K562 (cell line): Measurements from ENCODE around the gene KLC1. TPM values are rescaled to one million over a fixed set of nuclear protein-coding genes. Genes with fewer than 3 reads are reported as not detected.

ENCODE experiments used
- ELF4 ChIP-seq: fragments of 450-650 bp; formaldehyde crosslinking; IDR thresholded peaks from 2 replicates; pipeline ENCODE4 v1.4.0; 2022; ENCODE audit warnings: missing genetic modification characterization
- ESRRB ChIP-seq: fragments of 250-450 bp; sonication (Bioruptor Pico); IDR thresholded peaks from 2 replicates; pipeline ENCODE4 v1.5.0; 2020; ENCODE audit warnings: mild to moderate bottlenecking, moderate library complexity, borderline replicate concordance
- FOXK2 ChIP-seq, 2 experiments: fragments of 450-650 bp; IDR thresholded peaks in 1 of 2; conservative IDR thresholded peaks in 1 of 2; 2 replicates each; pipeline ENCODE4 v1.6.1; 2016; ENCODE audit warnings: low read depth in 2 of 2, mild to moderate bottlenecking in 1 of 2
- HNRNPH1 ChIP-seq: fragments of 200-400 bp; formaldehyde crosslinking; optimal IDR thresholded peaks from 2 replicates; pipeline ENCODE3; 2017; ENCODE audit warnings: low read depth, mild to moderate bottlenecking, low read length, moderate library complexity
- NFE2 ChIP-seq: IDR thresholded peaks from 2 replicates; pipeline ENCODE4 v1.6.1; 2014; ENCODE audit warnings: antibody characterized with exemption, low read depth
- PCBP1 ChIP-seq: fragments of 200-400 bp; formaldehyde crosslinking; IDR thresholded peaks from 2 replicates; pipeline ENCODE4 v1.6.1; 2018; ENCODE audit warnings: mild to moderate bottlenecking, low read depth, low read length; ENCODE audit not compliant: poor library complexity, severe bottlenecking
- RFX7 ChIP-seq: fragments of 250-450 bp; sonication (Bioruptor Pico); IDR thresholded peaks from 2 replicates; pipeline ENCODE4 v1.5.1; 2021; ENCODE audit warnings: mild to moderate bottlenecking
- TBP ChIP-seq: optimal IDR thresholded peaks from 2 replicates; pipeline ENCODE3; 2011; ENCODE audit warnings: low read depth, low read length, improper control_type of control experiment
- U2AF1 ChIP-seq: fragments of 200-400 bp; formaldehyde crosslinking; optimal IDR thresholded peaks from 2 replicates; pipeline ENCODE3; 2017; ENCODE audit warnings: mild to moderate bottlenecking, low read depth, low read length, moderate library complexity
- ZBTB8A ChIP-seq: fragments of 450-650 bp; IDR thresholded peaks from 2 replicates; pipeline ENCODE4 v1.6.1; 2018; ENCODE audit warnings: mild to moderate bottlenecking, moderate library complexity; ENCODE audit not compliant: partially characterized antibody
- ZNF253 ChIP-seq: fragments of 250-450 bp; sonication (Bioruptor Pico); conservative IDR thresholded peaks from 2 replicates; pipeline ENCODE4 v1.6.1; 2021; ENCODE audit warnings: mild to moderate bottlenecking
- ZNF41 ChIP-seq: fragments of 250-450 bp; sonication (Bioruptor Pico); conservative IDR thresholded peaks from 2 replicates; pipeline ENCODE4 v1.4.0; 2020; ENCODE audit warnings: mild to moderate bottlenecking
- polyA plus RNA-seq, 8 experiments: library from polyadenylated mRNA; depleted of rRNA in 4 of 8; stranded (reverse) in 5 of 8; unstranded in 3 of 8; fragments of >200 nt; fragmentation: Nextera tagmentation in 2 of 8; fragmentation: Illumina TruSeq in 1 of 8; extraction: Ambion mirVana in 2 of 8; extraction: Trizol in 1 of 8; gene quantifications; 2 replicates each; pipeline versions ENCODE4 v1.2.1 to v1.2.3, GENCODE V29; 2011 to 2014; ENCODE audit warnings: inconsistent platforms in 1 of 8, missing spikeins in 1 of 8
- total RNA-seq, 7 experiments: library from RNA; depleted of rRNA in 6 of 7; stranded (reverse); fragments of >200 nt in 6 of 7; fragmentation: Illumina TruSeq in 2 of 7; extraction: Trizol in 2 of 7; gene quantifications; 2 replicates each; pipeline versions ENCODE4 v1.2.1 to v1.2.3, GENCODE V29; 2011 to 2021; ENCODE audit warnings: low replicate concordance in 1 of 7
- TF ChIP-seq, protein P1 (sequence below): sonication (generic); formaldehyde crosslinking; IDR thresholded peaks from 2 replicates; pipeline ENCODE4 v1.8.1; 2022; ENCODE audit warnings: missing genetic modification reagents
- TF ChIP-seq, protein P2 (sequence below): sonication (generic); formaldehyde crosslinking; IDR thresholded peaks from 2 replicates; pipeline ENCODE4 v1.8.0; 2023; ENCODE audit warnings: mild to moderate bottlenecking, missing genetic modification reagents
- TF ChIP-seq, protein P3 (sequence below): sonication (generic); formaldehyde crosslinking; IDR thresholded peaks from 2 replicates; pipeline ENCODE4 v1.8.1; 2023; ENCODE audit warnings: mild to moderate bottlenecking, missing genetic modification reagents
- TF ChIP-seq, protein P4 (sequence below): sonication (generic); formaldehyde crosslinking; IDR thresholded peaks from 2 replicates; pipeline ENCODE4 v1.8.1; 2023; ENCODE audit warnings: mild to moderate bottlenecking, missing genetic modification reagents
- TF ChIP-seq, protein P5 (sequence below): fragments of 250-450 bp; sonication (Bioruptor Pico); IDR thresholded peaks from 2 replicates; pipeline ENCODE4 v1.8.0; 2022; ENCODE audit warnings: inconsistent platforms, mild to moderate bottlenecking, moderate library complexity, borderline replicate concordance

The KLC1 gene
- total and polyA plus RNA-seq, 9 of the 15 experiments (the other 6 are each of a cell fraction or from before 2014, with no cell fraction given): 4.9 to 134 (median 54.8) TPM

DNA sequence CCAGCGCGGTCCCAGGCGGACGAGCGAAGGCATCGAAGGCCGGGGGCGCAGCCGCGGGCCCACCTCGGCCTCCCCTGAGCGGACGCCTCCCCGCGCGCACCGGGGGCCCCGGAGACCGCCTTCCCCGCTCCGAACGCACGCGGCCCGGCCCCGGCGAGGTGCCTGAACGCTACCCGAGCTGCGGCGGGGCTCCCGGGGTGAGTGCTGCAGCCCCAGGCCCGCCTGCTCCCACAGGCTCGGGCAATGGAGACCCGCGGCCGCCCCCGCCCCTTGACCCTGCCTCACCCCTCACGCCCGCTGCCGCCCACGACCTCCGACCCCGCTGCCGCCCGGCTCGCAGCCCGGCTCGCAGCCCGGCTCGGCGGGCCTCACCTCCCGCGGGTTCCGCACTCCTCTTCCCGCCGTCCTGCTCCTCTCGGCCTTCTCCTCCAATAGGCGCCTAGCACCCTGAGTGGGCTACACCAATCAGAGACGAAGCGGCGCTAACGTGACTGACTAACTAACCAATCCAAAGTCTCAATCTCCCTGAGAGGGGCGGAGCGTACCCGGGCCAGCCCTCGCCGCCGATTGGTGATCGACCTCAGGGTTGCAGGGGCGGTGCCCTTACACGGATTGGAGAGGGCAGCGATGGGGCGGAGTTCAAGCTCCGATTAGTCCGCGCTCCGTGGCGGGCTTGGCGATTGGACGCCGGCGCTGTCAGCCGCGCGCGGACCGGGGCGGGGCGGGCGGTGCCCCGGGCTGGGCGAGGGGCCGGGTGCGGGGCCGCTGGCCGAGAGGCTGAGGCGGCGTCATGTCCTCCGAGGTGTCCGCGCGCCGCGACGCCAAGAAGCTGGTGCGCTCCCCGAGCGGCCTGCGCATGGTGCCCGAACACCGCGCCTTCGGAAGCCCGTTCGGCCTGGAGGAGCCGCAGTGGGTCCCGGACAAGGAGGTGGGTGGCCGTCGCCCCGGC is 86.3 kb downstream of the KLC1 start, which contains the start of the genes XRCC3 and ZFYVE21 (continued):
- TF ChIP-seq, protein P1, sequence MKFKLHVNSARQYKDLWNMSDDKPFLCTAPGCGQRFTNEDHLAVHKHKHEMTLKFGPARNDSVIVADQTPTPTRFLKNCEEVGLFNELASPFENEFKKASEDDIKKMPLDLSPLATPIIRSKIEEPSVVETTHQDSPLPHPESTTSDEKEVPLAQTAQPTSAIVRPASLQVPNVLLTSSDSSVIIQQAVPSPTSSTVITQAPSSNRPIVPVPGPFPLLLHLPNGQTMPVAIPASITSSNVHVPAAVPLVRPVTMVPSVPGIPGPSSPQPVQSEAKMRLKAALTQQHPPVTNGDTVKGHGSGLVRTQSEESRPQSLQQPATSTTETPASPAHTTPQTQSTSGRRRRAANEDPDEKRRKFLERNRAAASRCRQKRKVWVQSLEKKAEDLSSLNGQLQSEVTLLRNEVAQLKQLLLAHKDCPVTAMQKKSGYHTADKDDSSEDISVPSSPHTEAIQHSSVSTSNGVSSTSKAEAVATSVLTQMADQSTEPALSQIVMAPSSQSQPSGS (CRISPR knock-in tag): no peak
- TF ChIP-seq RFX7 (CRISPR knock-in tag) (no peak), PCBP1 (peak; percentile 38), FOXK2 (conservative IDR thresholded peaks at IDR 0.05 in 1 of 2, IDR thresholded peaks at IDR 0.05 in 1 of 2; ENCODE audit: low read depth in 2 of 2) (no peak), TBP (peak; percentile 59), ZBTB8A (no peak), ESRRB (CRISPR knock-in tag) (no peak), ZNF253 (CRISPR knock-in tag) (no peak), ZNF41 (CRISPR knock-in tag) (no peak), HNRNPH1 (no peak), U2AF1 (no peak), NFE2 (no peak), ELF4 (CRISPR knock-in tag) (no peak)
- TF ChIP-seq, protein P2, sequence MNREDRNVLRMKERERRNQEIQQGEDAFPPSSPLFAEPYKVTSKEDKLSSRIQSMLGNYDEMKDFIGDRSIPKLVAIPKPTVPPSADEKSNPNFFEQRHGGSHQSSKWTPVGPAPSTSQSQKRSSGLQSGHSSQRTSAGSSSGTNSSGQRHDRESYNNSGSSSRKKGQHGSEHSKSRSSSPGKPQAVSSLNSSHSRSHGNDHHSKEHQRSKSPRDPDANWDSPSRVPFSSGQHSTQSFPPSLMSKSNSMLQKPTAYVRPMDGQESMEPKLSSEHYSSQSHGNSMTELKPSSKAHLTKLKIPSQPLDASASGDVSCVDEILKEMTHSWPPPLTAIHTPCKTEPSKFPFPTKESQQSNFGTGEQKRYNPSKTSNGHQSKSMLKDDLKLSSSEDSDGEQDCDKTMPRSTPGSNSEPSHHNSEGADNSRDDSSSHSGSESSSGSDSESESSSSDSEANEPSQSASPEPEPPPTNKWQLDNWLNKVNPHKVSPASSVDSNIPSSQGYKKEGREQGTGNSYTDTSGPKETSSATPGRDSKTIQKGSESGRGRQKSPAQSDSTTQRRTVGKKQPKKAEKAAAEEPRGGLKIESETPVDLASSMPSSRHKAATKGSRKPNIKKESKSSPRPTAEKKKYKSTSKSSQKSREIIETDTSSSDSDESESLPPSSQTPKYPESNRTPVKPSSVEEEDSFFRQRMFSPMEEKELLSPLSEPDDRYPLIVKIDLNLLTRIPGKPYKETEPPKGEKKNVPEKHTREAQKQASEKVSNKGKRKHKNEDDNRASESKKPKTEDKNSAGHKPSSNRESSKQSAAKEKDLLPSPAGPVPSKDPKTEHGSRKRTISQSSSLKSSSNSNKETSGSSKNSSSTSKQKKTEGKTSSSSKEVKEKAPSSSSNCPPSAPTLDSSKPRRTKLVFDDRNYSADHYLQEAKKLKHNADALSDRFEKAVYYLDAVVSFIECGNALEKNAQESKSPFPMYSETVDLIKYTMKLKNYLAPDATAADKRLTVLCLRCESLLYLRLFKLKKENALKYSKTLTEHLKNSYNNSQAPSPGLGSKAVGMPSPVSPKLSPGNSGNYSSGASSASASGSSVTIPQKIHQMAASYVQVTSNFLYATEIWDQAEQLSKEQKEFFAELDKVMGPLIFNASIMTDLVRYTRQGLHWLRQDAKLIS (CRISPR knock-in tag): no peak
- TF ChIP-seq, protein P3, sequence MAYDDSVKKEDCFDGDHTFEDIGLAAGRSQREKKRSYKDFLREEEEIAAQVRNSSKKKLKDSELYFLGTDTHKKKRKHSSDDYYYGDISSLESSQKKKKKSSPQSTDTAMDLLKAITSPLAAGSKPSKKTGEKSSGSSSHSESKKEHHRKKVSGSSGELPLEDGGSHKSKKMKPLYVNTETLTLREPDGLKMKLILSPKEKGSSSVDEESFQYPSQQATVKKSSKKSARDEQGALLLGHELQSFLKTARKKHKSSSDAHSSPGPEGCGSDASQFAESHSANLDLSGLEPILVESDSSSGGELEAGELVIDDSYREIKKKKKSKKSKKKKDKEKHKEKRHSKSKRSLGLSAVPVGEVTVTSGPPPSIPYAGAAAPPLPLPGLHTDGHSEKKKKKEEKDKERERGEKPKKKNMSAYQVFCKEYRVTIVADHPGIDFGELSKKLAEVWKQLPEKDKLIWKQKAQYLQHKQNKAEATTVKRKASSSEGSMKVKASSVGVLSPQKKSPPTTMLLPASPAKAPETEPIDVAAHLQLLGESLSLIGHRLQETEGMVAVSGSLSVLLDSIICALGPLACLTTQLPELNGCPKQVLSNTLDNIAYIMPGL: peak; percentile 37; the same call in 1 of the 2 replicates
- TF ChIP-seq, protein P4, sequence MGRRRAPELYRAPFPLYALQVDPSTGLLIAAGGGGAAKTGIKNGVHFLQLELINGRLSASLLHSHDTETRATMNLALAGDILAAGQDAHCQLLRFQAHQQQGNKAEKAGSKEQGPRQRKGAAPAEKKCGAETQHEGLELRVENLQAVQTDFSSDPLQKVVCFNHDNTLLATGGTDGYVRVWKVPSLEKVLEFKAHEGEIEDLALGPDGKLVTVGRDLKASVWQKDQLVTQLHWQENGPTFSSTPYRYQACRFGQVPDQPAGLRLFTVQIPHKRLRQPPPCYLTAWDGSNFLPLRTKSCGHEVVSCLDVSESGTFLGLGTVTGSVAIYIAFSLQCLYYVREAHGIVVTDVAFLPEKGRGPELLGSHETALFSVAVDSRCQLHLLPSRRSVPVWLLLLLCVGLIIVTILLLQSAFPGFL (CRISPR knock-in tag): no peak
- TF ChIP-seq, protein P5, sequence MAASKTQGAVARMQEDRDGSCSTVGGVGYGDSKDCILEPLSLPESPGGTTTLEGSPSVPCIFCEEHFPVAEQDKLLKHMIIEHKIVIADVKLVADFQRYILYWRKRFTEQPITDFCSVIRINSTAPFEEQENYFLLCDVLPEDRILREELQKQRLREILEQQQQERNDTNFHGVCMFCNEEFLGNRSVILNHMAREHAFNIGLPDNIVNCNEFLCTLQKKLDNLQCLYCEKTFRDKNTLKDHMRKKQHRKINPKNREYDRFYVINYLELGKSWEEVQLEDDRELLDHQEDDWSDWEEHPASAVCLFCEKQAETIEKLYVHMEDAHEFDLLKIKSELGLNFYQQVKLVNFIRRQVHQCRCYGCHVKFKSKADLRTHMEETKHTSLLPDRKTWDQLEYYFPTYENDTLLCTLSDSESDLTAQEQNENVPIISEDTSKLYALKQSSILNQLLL (CRISPR knock-in tag): no peak
